IPS-20b (cell line): ENCODE data around the gene NR4A3.

Source experiments
- H3K27ac ChIP-seq: one replicate; pipeline ENCODE4 v1.5.1; 2013; ENCODE audit warnings: low read length
- H3K27me3 ChIP-seq: 2 replicates; pipeline ENCODE4 v1.6.1; 2013; ENCODE audit warnings: mild to moderate bottlenecking, low read length, inconsistent platforms; ENCODE audit not compliant: insufficient read depth
- H3K36me3 ChIP-seq: 2 replicates; pipeline ENCODE4 v1.6.1; 2013; ENCODE audit warnings: low read depth, mild to moderate bottlenecking, inconsistent platforms, low read length, moderate library complexity; ENCODE audit not compliant: insufficient read depth
- H3K4me1 ChIP-seq: 2 replicates; pipeline ENCODE4 v1.6.1; 2013; ENCODE audit warnings: mild to moderate bottlenecking, control low read depth, inconsistent platforms, low read length, moderate library complexity; ENCODE audit not compliant: insufficient read depth
- H3K4me3 ChIP-seq: 2 replicates; pipeline ENCODE4 v1.5.1; 2013; ENCODE audit warnings: mild to moderate bottlenecking, low read length, inconsistent platforms
- H3K9ac ChIP-seq: 2 replicates; pipeline ENCODE4 v1.6.1; 2013; ENCODE audit warnings: low read depth, mild to moderate bottlenecking, inconsistent platforms, low read length, moderate library complexity
- H3K9me3 ChIP-seq: 2 replicates; pipeline ENCODE4 v1.6.1; 2013; ENCODE audit warnings: mild to moderate bottlenecking, low read depth, low read length, inconsistent platforms; ENCODE audit not compliant: insufficient read depth

NR4A3 gene

GRCh38 chr9:99818500-99818899, 3.2 kb upstream of the NR4A3 start:
- Histone ChIP-seq H3K36me3 (no peaks in the 10 kb centered on the region), H3K27me3 (peaks cover 35% of the 10 kb centered on the region), H3K27ac (no peak overlapping the region), H3K4me1 (peaks cover 34% of the 10 kb centered on the region), H3K9ac (peak overlapping the region; percentile 86; the same call in 1 of the 2 replicates), H3K9me3 (no peaks in the 10 kb centered on the region), H3K4me3 (peak overlapping the region; percentile 90)

GRCh38 chr9:99819123-99819855, 2.4 kb upstream of the NR4A3 start:
- Histone ChIP-seq H3K27me3 (peaks cover 43% of the 10 kb centered on the region), H3K4me1 (peaks cover 28% of the 10 kb centered on the region), H3K4me3 (peak overlapping the region; percentile 90), H3K36me3 (no peaks in the 10 kb centered on the region), H3K9ac (peak overlapping the region; percentile 86; the same call in 1 of the 2 replicates), H3K27ac (peak overlapping the region; percentile 74), H3K9me3 (no peaks in the 10 kb centered on the region)

GRCh38 chr9:99819856-99820684, 1.6 kb upstream of the NR4A3 start:
- H3K4me1 ChIP-seq: peaks cover 23% of the 10 kb centered on the region
- peak overlapping the region; percentile 74 for H3K27ac ChIP-seq
- H3K9me3 ChIP-seq: no peaks in the 10 kb centered on the region
- H3K36me3 ChIP-seq: no peaks in the 10 kb centered on the region
- H3K4me3 ChIP-seq: peak overlapping the region; percentile 90
- H3K9ac ChIP-seq: peak overlapping the region; percentile 86; the same call in 1 of the 2 replicates
- peaks cover 51% of the 10 kb centered on the region for H3K27me3 ChIP-seq

- no peak overlapping the region for H3K27ac ChIP-seq
- peaks cover 28% of the 10 kb centered on the region; the same call in 1 of the 2 replicates for H3K4me1 ChIP-seq
- peak overlapping the region; percentile 69; the same call in 1 of the 2 replicates for H3K9ac ChIP-seq
- H3K9me3 ChIP-seq: no peaks in the 10 kb centered on the region
- H3K36me3 ChIP-seq: no peaks in the 10 kb centered on the region
- peak overlapping the region; percentile 86 for H3K4me3 ChIP-seq
- H3K27me3 ChIP-seq: peaks cover 59% of the 10 kb centered on the region
These were observed 845 bp upstream of the NR4A3 start for GRCh38 chr9:99820685-99821395.

GRCh38 chr9:99822109-99822805, 572 bp downstream of the NR4A3 start:
- Histone ChIP-seq H3K4me3 (peak overlapping the region; percentile 86), H3K9me3 (no peaks in the 10 kb centered on the region), H3K36me3 (no peaks in the 10 kb centered on the region), H3K27me3 (peaks cover 73% of the 10 kb centered on the region), H3K27ac (no peak overlapping the region), H3K4me1 (peaks cover 28% of the 10 kb centered on the region; the same call in 1 of the 2 replicates), H3K9ac (peak overlapping the region; percentile 27; the same call in 1 of the 2 replicates)

GRCh38 chr9:99822806-99823591, 1.3 kb downstream of the NR4A3 start:
- Histone ChIP-seq H3K36me3 (no peaks in the 10 kb centered on the region), H3K9me3 (no peaks in the 10 kb centered on the region; the same call in 1 of the 2 replicates), H3K4me3 (peak overlapping the region; percentile 86), H3K4me1 (peaks cover 28% of the 10 kb centered on the region; the same call in 1 of the 2 replicates), H3K27ac (no peak overlapping the region), H3K27me3 (peaks cover 80% of the 10 kb centered on the region), H3K9ac (no peak overlapping the region; the same call in 1 of the 2 replicates)

GRCh38 chr9:99823681-99824377, 2.1 kb downstream of the NR4A3 start:
- H3K4me1 ChIP-seq: peaks cover 22% of the 10 kb centered on the region; the same call in 1 of the 2 replicates
- H3K36me3 ChIP-seq: no peaks in the 10 kb centered on the region
- H3K27ac ChIP-seq: no peak overlapping the region
- no peaks in the 10 kb centered on the region; the same call in 1 of the 2 replicates for H3K9me3 ChIP-seq
- H3K4me3 ChIP-seq: peak overlapping the region; percentile 86; the same call in 1 of the 2 replicates
- no peak overlapping the region for H3K9ac ChIP-seq
- peaks cover 88% of the 10 kb centered on the region for H3K27me3 ChIP-seq

- Histone ChIP-seq H3K9ac (peak overlapping the region; percentile 34; the same call in 1 of the 2 replicates), H3K9me3 (no peaks in the 10 kb centered on the region; the same call in 1 of the 2 replicates), H3K27me3 (peaks cover 96% of the 10 kb centered on the region), H3K4me1 (peaks cover 22% of the 10 kb centered on the region; the same call in 1 of the 2 replicates), H3K27ac (no peak overlapping the region), H3K36me3 (no peaks in the 10 kb centered on the region), H3K4me3 (peak overlapping the region; percentile 86)
These were observed 2.9 kb downstream of the NR4A3 start for GRCh38 chr9:99824378-99825171.

GRCh38 chr9:99825172-99826046, 3.7 kb downstream of the NR4A3 start:
- H3K9ac ChIP-seq: peak overlapping the region; percentile 34; the same call in 1 of the 2 replicates
- H3K4me3 ChIP-seq: peak overlapping the region; percentile 86
- H3K9me3 ChIP-seq: no peaks in the 10 kb centered on the region; the same call in 1 of the 2 replicates
- peaks cover 100% of the 10 kb centered on the region for H3K27me3 ChIP-seq
- no peak overlapping the region for H3K27ac ChIP-seq
- H3K36me3 ChIP-seq: no peaks in the 10 kb centered on the region
- peaks cover 22% of the 10 kb centered on the region; the same call in 1 of the 2 replicates for H3K4me1 ChIP-seq
